Measurements from ENCODE around the gene WIF1.

The WIF1 gene

GRCh38 chr12:65121956-65122469 lies 908 bp upstream of the WIF1 start:
- DNase-seq, result no peak

GRCh38 chr12:65119063-65119462 lies 2.0 kb downstream of the WIF1 start:
- DNase-seq, result no peak

GRCh38 chr12:65113621-65114035 lies 7.5 kb downstream of the WIF1 start:
- DNase-seq, result no peak

GRCh38 chr12:65106948-65107347 lies 14.2 kb downstream of the WIF1 start:
- DNase-seq, result no peak

- no peak for DNase-seq
Measured at GRCh38 chr12:65100140-65100539, 21.0 kb downstream of the WIF1 start.

- no peak for DNase-seq
Measured at GRCh38 chr12:65099182-65099581, 21.9 kb downstream of the WIF1 start.

GRCh38 chr12:65098364-65098763 lies 22.7 kb downstream of the WIF1 start:
- DNase-seq, result no peak

- no peak for DNase-seq
Measured at GRCh38 chr12:65094722-65095121, 26.4 kb downstream of the WIF1 start.

- DNase-seq, result no peak
Measured at GRCh38 chr12:65093606-65094005, 27.5 kb downstream of the WIF1 start.

GRCh38 chr12:65090461-65090860 lies 30.6 kb downstream of the WIF1 start:
- no peak for DNase-seq

- no peak for DNase-seq
Measured at GRCh38 chr12:65086236-65086635, 34.9 kb downstream of the WIF1 start.

- DNase-seq, result no peak
Measured at GRCh38 chr12:65084579-65084978, 36.5 kb downstream of the WIF1 start.

GRCh38 chr12:65083581-65083980 lies 37.5 kb downstream of the WIF1 start:
- no peak for DNase-seq

GRCh38 chr12:65082406-65082805 lies 38.7 kb downstream of the WIF1 start:
- DNase-seq, result no peak

GRCh38 chr12:65081496-65081895 lies 39.6 kb downstream of the WIF1 start:
- no peak for DNase-seq

- DNase-seq, result no peak
Measured at GRCh38 chr12:65074932-65075331, 46.2 kb downstream of the WIF1 start.

- DNase-seq, result no peak
Measured at GRCh38 chr12:65069336-65069735, 51.8 kb downstream of the WIF1 start.

- DNase-seq, result no peak
Measured at GRCh38 chr12:65067383-65067782, 53.7 kb downstream of the WIF1 start.

- no peak for DNase-seq
Measured at GRCh38 chr12:65055859-65056258, 65.2 kb downstream of the WIF1 start.

GRCh38 chr12:65051218-65051617 lies 69.9 kb downstream of the WIF1 start:
- DNase-seq, result no peak

GRCh38 chr12:65045269-65045668 lies 75.8 kb downstream of the WIF1 start:
- DNase-seq, result no peak

- no peak for DNase-seq
Measured at GRCh38 chr12:65039301-65039700, 81.8 kb downstream of the WIF1 start.

- DNase-seq, result no peak
Measured at GRCh38 chr12:65025136-65025535, 96.0 kb downstream of the WIF1 start.

GRCh38 chr12:65023485-65023884 lies 97.6 kb downstream of the WIF1 start:
- DNase-seq, result no peak

GRCh38 chr12:65022960-65023359 lies 98.1 kb downstream of the WIF1 start:
- no peak for DNase-seq

GRCh38 chr12:65022421-65022820 lies 98.7 kb downstream of the WIF1 start:
- DNase-seq, result no peak

Measured in kidney glomerular epithelial cell (primary cell).